ENCODE measurements around the gene FOXK1.

FOXK1 gene

GRCh38 chr7:4803397-4804241 lies 121.5 kb downstream of the FOXK1 start:
- Histone ChIP-seq H3K27ac (no peak overlapping the region), H3K4me3 (no peak overlapping the region)

GRCh38 chr7:4805110-4805983 lies 123.3 kb downstream of the FOXK1 start:
- no peak overlapping the region for H3K4me3 ChIP-seq

GRCh38 chr7:4805984-4806300 lies 123.8 kb downstream of the FOXK1 start:
- H3K27ac ChIP-seq: no peak overlapping the region
- no peak overlapping the region for H3K4me3 ChIP-seq

More at GRCh38 chr7:4805110-4805983, 123.3 kb downstream of the FOXK1 start:
- H3K27ac ChIP-seq: no peak overlapping the region

GRCh38 chr7:4806983-4807597 lies 125.0 kb downstream of the FOXK1 start:
- Histone ChIP-seq H3K27ac (no peak overlapping the region), H3K4me3 (no peak overlapping the region)

GRCh38 chr7:4807598-4808016 lies 125.5 kb downstream of the FOXK1 start:
- Histone ChIP-seq H3K27ac (no peak overlapping the region), H3K4me3 (no peak overlapping the region)

GRCh38 chr7:4808026-4808425 lies 125.9 kb downstream of the FOXK1 start:
- Histone ChIP-seq H3K27ac (no peak overlapping the region), H3K4me3 (no peak overlapping the region)

- Histone ChIP-seq H3K27ac (peak overlapping the region in 1 of 21 experiments; percentile 66), H3K4me3 (no peak overlapping the region)
Measured at GRCh38 chr7:4808565-4808964, 126.5 kb downstream of the FOXK1 start.

- peak overlapping the region in 3 of 21 experiments; percentile 19 to 66 (median 31) for H3K27ac ChIP-seq
- peak overlapping the region in 1 of 7 experiments; percentile 13 for H3K4me3 ChIP-seq
Measured at GRCh38 chr7:4809091-4809591, 127.0 kb downstream of the FOXK1 start.

GRCh38 chr7:4809666-4810065 lies 127.6 kb downstream of the FOXK1 start:
- peak overlapping the region in 1 of 7 experiments; percentile 13 for H3K4me3 ChIP-seq
- no peak overlapping the region for H3K27ac ChIP-seq

GRCh38 chr7:4814433-4814832 lies 132.3 kb downstream of the FOXK1 start:
- Histone ChIP-seq H3K4me3 (no peak overlapping the region), H3K27ac (no peak overlapping the region)

- no peak overlapping the region for H3K4me3 ChIP-seq
Measured at GRCh38 chr7:4815121-4815520, 133.0 kb downstream of the FOXK1 start.

GRCh38 chr7:4815609-4816418 lies 133.7 kb downstream of the FOXK1 start:
- Histone ChIP-seq H3K27ac (no peak overlapping the region), H3K4me3 (no peak overlapping the region)

More at GRCh38 chr7:4815121-4815520, 133.0 kb downstream of the FOXK1 start:
- H3K27ac ChIP-seq: no peak overlapping the region

- H3K4me3 ChIP-seq: no peak overlapping the region
- H3K27ac ChIP-seq: no peak overlapping the region
Measured at GRCh38 chr7:4816419-4817080, 134.5 kb downstream of the FOXK1 start.

GRCh38 chr7:4817178-4817901 lies 135.2 kb downstream of the FOXK1 start:
- Histone ChIP-seq H3K4me3 (no peak overlapping the region), H3K27ac (no peak overlapping the region)

- no peak overlapping the region for H3K27ac ChIP-seq
- H3K4me3 ChIP-seq: no peak overlapping the region
Measured at GRCh38 chr7:4818000-4818794, 136.1 kb downstream of the FOXK1 start.

GRCh38 chr7:4819560-4820404 lies 137.7 kb downstream of the FOXK1 start:
- no peak overlapping the region for H3K4me3 ChIP-seq
- H3K27ac ChIP-seq: peak overlapping the region in 1 of 21 experiments; percentile 2

Measured in skin epidermis (tissue), 12 donors.